Measurements from ENCODE around the gene HACL1. TPM values are rescaled to one million over a fixed set of nuclear protein-coding genes. Genes with fewer than 3 reads are reported as not detected.
"Not testable (repeated sequence)": the region's sequence is repeated elsewhere in the genome, so short reads cannot be mapped to it uniquely, and the experiment has no call there.

Gene HACL1
- total RNA-seq, 4 donors from 2014 or later = 18.5 to 93.0 (median 25.7) TPM

- no peak for TF ChIP-seq CTCF (IDR thresholded peaks at IDR 0.05)
- TF ChIP-seq POLR2A (IDR thresholded peaks at IDR 0.05) = no peak
- no peak for DNase-seq
- intact Hi-C loops (cut with DNase I; ENCODE audit: low total_unique reads) = no loop called here
Observed at GRCh38 chr3:15541371-15541770, 60.0 kb downstream of the HACL1 start.

GRCh38 chr3:15539066-15539465 lies 62.3 kb downstream of the HACL1 start:
- Histone ChIP-seq H3K4me3 (no peak overlapping the region), H3K36me3 (no peaks in the 10 kb centered on the region), H3K4me1 (no peaks in the 10 kb centered on the region), H3K9me3 (no peaks in the 10 kb centered on the region), H3K27ac (no peak overlapping the region), H3K27me3 (no peaks in the 10 kb centered on the region)
- intact Hi-C loops (cut with DNase I; ENCODE audit: low total_unique reads) = no loop called here
- TF ChIP-seq CTCF (IDR thresholded peaks at IDR 0.05) (no peak), POLR2A (IDR thresholded peaks at IDR 0.05) (no peak)
- no peak for DNase-seq

More at GRCh38 chr3:15541371-15541770, 60.0 kb downstream of the HACL1 start:
- Histone ChIP-seq H3K27me3 (no peaks in the 10 kb centered on the region), H3K27ac (no peak overlapping the region), H3K9me3 (no peaks in the 10 kb centered on the region), H3K4me3 (no peak overlapping the region), H3K4me1 (no peaks in the 10 kb centered on the region), H3K36me3 (no peaks in the 10 kb centered on the region)

- Histone ChIP-seq H3K27ac (no peak overlapping the region), H3K4me3 (no peak overlapping the region), H3K9me3 (no peaks in the 10 kb centered on the region), H3K27me3 (no peaks in the 10 kb centered on the region), H3K36me3 (no peaks in the 10 kb centered on the region), H3K4me1 (no peaks in the 10 kb centered on the region)
- intact Hi-C loops (cut with DNase I; ENCODE audit: low total_unique reads) = no loop called here
- TF ChIP-seq CTCF (IDR thresholded peaks at IDR 0.05) (no peak), POLR2A (IDR thresholded peaks at IDR 0.05) (no peak)
- no peak for DNase-seq
Observed at GRCh38 chr3:15538345-15538744, 63.0 kb downstream of the HACL1 start.

- TF ChIP-seq POLR2A (IDR thresholded peaks at IDR 0.05) (no peak), CTCF (IDR thresholded peaks at IDR 0.05) (no peak)
- Histone ChIP-seq H3K27ac (no peak overlapping the region), H3K36me3 (no peaks in the 10 kb centered on the region), H3K9me3 (no peaks in the 10 kb centered on the region), H3K4me1 (no peaks in the 10 kb centered on the region), H3K27me3 (no peaks in the 10 kb centered on the region), H3K4me3 (no peak overlapping the region)
- intact Hi-C loops (cut with DNase I; ENCODE audit: low total_unique reads) = no loop called here
- no peak for DNase-seq
Observed at GRCh38 chr3:15536856-15537255, 64.5 kb downstream of the HACL1 start.

GRCh38 chr3:15535732-15536131 lies 65.6 kb downstream of the HACL1 start:
- Histone ChIP-seq H3K36me3 (no peaks in the 10 kb centered on the region), H3K27ac (no peak overlapping the region), H3K4me1 (no peaks in the 10 kb centered on the region), H3K9me3 (no peaks in the 10 kb centered on the region), H3K27me3 (no peaks in the 10 kb centered on the region), H3K4me3 (no peak overlapping the region)
- TF ChIP-seq POLR2A (IDR thresholded peaks at IDR 0.05) (no peak), CTCF (IDR thresholded peaks at IDR 0.05) (no peak)
- intact Hi-C loops (cut with DNase I; ENCODE audit: low total_unique reads) = no loop called here
- DNase-seq = no peak

- H3K27me3 ChIP-seq; H3K27ac ChIP-seq; H3K36me3 ChIP-seq; H3K9me3 ChIP-seq; intact Hi-C loops (cut with DNase I; ENCODE audit: low total_unique reads); H3K4me3 ChIP-seq; DNase-seq; H3K4me1 ChIP-seq: not testable (repeated sequence)
Observed at GRCh38 chr3:15532614-15533013, 68.8 kb downstream of the HACL1 start.

Data from uterus (tissue), 4 donors.